ENCODE measurements around the gene PLA2G4A.

GRCh38 chr1:186892936-186893335 is 64.2 kb downstream of the PLA2G4A start:
- TF ChIP-seq CTCF (IDR thresholded peaks at IDR 0.05) (no peak), POLR2AphosphoS5 (IDR thresholded peaks at IDR 0.05; ENCODE audit: low read depth, low read length) (no peak), SIN3A (IDR thresholded peaks at IDR 0.05; ENCODE audit: borderline replicate concordance, insufficient read depth, low read depth, low read length) (no peak)
